MM.1S (cell line): Measurements from ENCODE around the gene CHAF1B.

ENCODE experiments used
- DNase-seq: peaks from one replicate; pipeline ENCODE4 v3.0.0-alpha.2; 2015
- H2AFZ ChIP-seq: fragments of 300-600 bp; sonication (generic); 2 replicates; pipeline ENCODE4 v1.6.0; 2016; ENCODE audit warnings: antibody characterized with exemption, low read length
- H3F3A ChIP-seq: fragments of 300-600 bp; sonication (generic); 2 replicates; pipeline ENCODE4 v1.6.1; 2016; ENCODE audit warnings: mild to moderate bottlenecking, antibody characterized with exemption, low read length, moderate library complexity, mixed read lengths; ENCODE audit not compliant: insufficient read depth
- H3K27ac ChIP-seq: fragments of 300-600 bp; sonication (generic); 2 replicates; pipeline ENCODE4 v1.5.1; 2016; ENCODE audit warnings: mild to moderate bottlenecking, low read length
- H3K27me3 ChIP-seq: fragments of 300-600 bp; sonication (generic); replicated peaks from 2 replicates; pipeline ENCODE4 v1.6.0; 2016; ENCODE audit warnings: low read length; ENCODE audit not compliant: insufficient read depth
- H3K36me3 ChIP-seq: fragments of 300-600 bp; sonication (generic); replicated peaks from 2 replicates; pipeline ENCODE4 v1.6.1; 2016; ENCODE audit warnings: mild to moderate bottlenecking, low read length, mixed read lengths; ENCODE audit not compliant: insufficient read depth
- H3K4me1 ChIP-seq: fragments of 300-600 bp; sonication (generic); 2 replicates; pipeline ENCODE4 v1.6.1; 2016; ENCODE audit warnings: low read length, mixed read lengths
- H3K4me2 ChIP-seq: fragments of 300-600 bp; sonication (generic); 2 replicates; pipeline ENCODE4 v1.6.0; 2016; ENCODE audit warnings: low read depth, low read length
- H3K4me3 ChIP-seq: fragments of 300-600 bp; sonication (generic); 2 replicates; pipeline ENCODE4 v1.5.1; 2016; ENCODE audit warnings: low read length, mixed read lengths
- H3K79me2 ChIP-seq: fragments of 300-600 bp; sonication (generic); 2 replicates; pipeline ENCODE4 v1.6.1; 2016; ENCODE audit warnings: mixed run types, low read length, mixed read lengths
- H3K9ac ChIP-seq: fragments of 300-600 bp; sonication (generic); 2 replicates; pipeline ENCODE4 v1.6.1; 2016; ENCODE audit warnings: low read length, mixed read lengths
- H3K9me2 ChIP-seq: fragments of 300-600 bp; sonication (generic); replicated peaks from 2 replicates; pipeline ENCODE4 v1.6.1; 2016; ENCODE audit warnings: mild to moderate bottlenecking, low read length, mixed read lengths; ENCODE audit not compliant: insufficient read depth
- H3K9me3 ChIP-seq: fragments of 300-600 bp; sonication (generic); replicated peaks from 2 replicates; pipeline ENCODE4 v1.6.1; 2016; ENCODE audit warnings: mild to moderate bottlenecking, low read length, mixed read lengths; ENCODE audit not compliant: insufficient read depth
- H4K20me1 ChIP-seq: fragments of 300-600 bp; sonication (generic); 2 replicates; pipeline ENCODE4 v1.6.1; 2016; ENCODE audit warnings: mild to moderate bottlenecking, low read length, moderate library complexity, mixed read lengths; ENCODE audit not compliant: insufficient read depth
- CTCF ChIP-seq: fragments of 300-600 bp; sonication (generic); IDR thresholded peaks from 2 replicates; pipeline ENCODE4 v1.5.1; 2016; ENCODE audit warnings: antibody characterized with exemption, low read length, mixed read lengths
- EZH2 ChIP-seq: fragments of 300-600 bp; sonication (generic); optimal IDR thresholded peaks from 2 replicates; pipeline ENCODE3; 2017; ENCODE audit warnings: low read depth, mild to moderate bottlenecking, antibody characterized with exemption, low read length, mixed read lengths
- EZH2phosphoT487 ChIP-seq: fragments of 300-600 bp; sonication (generic); IDR thresholded peaks from 2 replicates; pipeline ENCODE4 v1.6.1; 2018; ENCODE audit warnings: antibody characterized with exemption, low read length

Gene CHAF1B

GRCh38 chr21:36456729-36457414 is 71.7 kb downstream of the CHAF1B start:
- H3K36me3 ChIP-seq, result no peaks in the 10 kb centered on the region
- no peaks in the 10 kb centered on the region for H4K20me1 ChIP-seq
- H3K9me2 ChIP-seq, result no peaks in the 10 kb centered on the region
- H3K27me3 ChIP-seq, result no peaks in the 10 kb centered on the region
- DNase-seq, result no peak
- no peaks in the 10 kb centered on the region for H3K79me2 ChIP-seq
- H3K27ac ChIP-seq, result no peak overlapping the region
- H3F3A ChIP-seq, result no peaks in the 10 kb centered on the region
- H3K4me2 ChIP-seq, result no peak overlapping the region
- H3K9me3 ChIP-seq, result no peaks in the 10 kb centered on the region
- TF ChIP-seq EZH2, result no peak
- TF ChIP-seq EZH2phosphoT487, result no peak
- no peak for TF ChIP-seq CTCF
- H3K9ac ChIP-seq, result no peak overlapping the region
- H3K4me3 ChIP-seq, result no peak overlapping the region
- no peak overlapping the region for H2AFZ ChIP-seq
- 0 out of 2 replicates have a peak, but pooled peaks cover 6% of the 10 kb centered on the region for H3K4me1 ChIP-seq

- no peaks in the 10 kb centered on the region for H3F3A ChIP-seq
- 0 out of 2 replicates have a peak, but pooled peaks cover 6% of the 10 kb centered on the region for H3K4me1 ChIP-seq
- no peak overlapping the region for H3K4me3 ChIP-seq
- no peaks in the 10 kb centered on the region for H3K79me2 ChIP-seq
- H3K36me3 ChIP-seq, result no peaks in the 10 kb centered on the region
- no peak overlapping the region for H3K27ac ChIP-seq
- no peaks in the 10 kb centered on the region for H3K9me2 ChIP-seq
- TF ChIP-seq EZH2phosphoT487 (no peak), CTCF (no peak), EZH2 (no peak)
- H2AFZ ChIP-seq, result no peak overlapping the region
- H3K9ac ChIP-seq, result no peak overlapping the region
- H3K4me2 ChIP-seq, result no peak overlapping the region
- DNase-seq, result no peak
- no peaks in the 10 kb centered on the region for H4K20me1 ChIP-seq
- H3K27me3 ChIP-seq, result no peaks in the 10 kb centered on the region
- H3K9me3 ChIP-seq, result no peaks in the 10 kb centered on the region
Measured at GRCh38 chr21:36459098-36459497, 73.9 kb downstream of the CHAF1B start.

GRCh38 chr21:36460866-36461265 is 75.7 kb downstream of the CHAF1B start:
- Histone ChIP-seq H3K9me2 (no peaks in the 10 kb centered on the region), H3K4me2 (no peak overlapping the region), H3K4me1 (0 out of 2 replicates have a peak, but pooled peaks cover 6% of the 10 kb centered on the region), H4K20me1 (no peaks in the 10 kb centered on the region), H3K9ac (no peak overlapping the region), H3K4me3 (no peak overlapping the region), H3K27me3 (no peaks in the 10 kb centered on the region), H2AFZ (no peak overlapping the region), H3K9me3 (no peaks in the 10 kb centered on the region), H3F3A (no peaks in the 10 kb centered on the region), H3K27ac (no peak overlapping the region), H3K36me3 (no peaks in the 10 kb centered on the region), H3K79me2 (no peaks in the 10 kb centered on the region)
- DNase-seq, result no peak
- no peak for TF ChIP-seq EZH2
- no peak for TF ChIP-seq CTCF
- no peak for TF ChIP-seq EZH2phosphoT487
